ENCODE results near the gene MMP28.

MMP28 gene

DNA sequence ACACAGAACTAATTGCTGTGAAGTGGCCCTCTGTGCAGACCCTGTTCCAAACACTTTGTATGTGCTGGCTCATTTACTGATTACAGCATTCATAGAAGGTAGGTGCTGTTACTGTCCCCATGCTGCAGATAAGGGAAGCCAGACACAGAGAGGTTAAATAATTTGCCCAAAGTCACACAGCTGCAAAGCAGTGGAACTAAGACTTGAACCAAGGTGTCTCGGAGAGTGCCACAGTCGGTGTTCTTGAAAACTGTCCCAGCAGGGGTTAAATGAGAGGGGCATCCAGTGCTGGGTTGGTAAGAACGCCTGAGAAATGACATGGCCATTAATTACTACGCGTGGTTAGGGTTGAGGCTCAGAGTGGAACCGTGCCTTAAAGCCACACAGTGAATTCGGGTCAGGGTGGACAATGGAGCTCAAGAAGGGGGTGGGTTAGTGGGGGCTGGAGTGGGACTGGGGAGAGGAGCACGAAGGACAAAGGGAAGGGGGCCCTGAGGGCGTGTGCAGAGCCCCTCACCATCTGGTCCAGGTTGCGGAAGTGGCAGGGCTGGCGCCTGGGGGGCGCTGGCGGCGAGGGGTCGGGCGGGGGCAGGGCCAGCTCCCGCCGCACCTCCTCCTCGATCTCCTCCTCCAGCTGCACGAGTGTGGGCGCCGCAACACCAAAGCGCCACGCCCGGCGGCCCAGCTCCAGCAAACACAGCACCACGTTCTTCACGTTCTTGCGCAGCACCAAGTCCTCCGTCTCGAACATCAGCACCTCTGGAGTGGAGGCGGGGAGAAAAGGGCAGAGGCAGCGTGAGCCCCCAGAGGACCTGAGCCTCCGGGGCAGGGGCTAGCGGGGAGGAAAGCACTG, 45.7 kb downstream of the MMP28 start:
- peak; percentile 29 for DNase-seq
- H3K36me3 ChIP-seq = no peaks in the 10 kb centered on the region
- H3K27ac ChIP-seq = no peak overlapping the region
- no peaks in the 10 kb centered on the region for H3K27me3 ChIP-seq (ENCODE audit: insufficient read depth, low read depth, severe bottlenecking)
- H3K9me3 ChIP-seq (ENCODE audit: severe bottlenecking) = no peaks in the 10 kb centered on the region
- TF ChIP-seq, protein P1, sequence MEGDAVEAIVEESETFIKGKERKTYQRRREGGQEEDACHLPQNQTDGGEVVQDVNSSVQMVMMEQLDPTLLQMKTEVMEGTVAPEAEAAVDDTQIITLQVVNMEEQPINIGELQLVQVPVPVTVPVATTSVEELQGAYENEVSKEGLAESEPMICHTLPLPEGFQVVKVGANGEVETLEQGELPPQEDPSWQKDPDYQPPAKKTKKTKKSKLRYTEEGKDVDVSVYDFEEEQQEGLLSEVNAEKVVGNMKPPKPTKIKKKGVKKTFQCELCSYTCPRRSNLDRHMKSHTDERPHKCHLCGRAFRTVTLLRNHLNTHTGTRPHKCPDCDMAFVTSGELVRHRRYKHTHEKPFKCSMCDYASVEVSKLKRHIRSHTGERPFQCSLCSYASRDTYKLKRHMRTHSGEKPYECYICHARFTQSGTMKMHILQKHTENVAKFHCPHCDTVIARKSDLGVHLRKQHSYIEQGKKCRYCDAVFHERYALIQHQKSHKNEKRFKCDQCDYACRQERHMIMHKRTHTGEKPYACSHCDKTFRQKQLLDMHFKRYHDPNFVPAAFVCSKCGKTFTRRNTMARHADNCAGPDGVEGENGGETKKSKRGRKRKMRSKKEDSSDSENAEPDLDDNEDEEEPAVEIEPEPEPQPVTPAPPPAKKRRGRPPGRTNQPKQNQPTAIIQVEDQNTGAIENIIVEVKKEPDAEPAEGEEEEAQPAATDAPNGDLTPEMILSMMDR (IDR thresholded peaks at IDR 0.05; ENCODE audit: low read depth, low read length) = no peak
- peak overlapping the region; percentile 38 for H3K4me3 ChIP-seq (ENCODE audit: low read depth, low read length)

DNA sequence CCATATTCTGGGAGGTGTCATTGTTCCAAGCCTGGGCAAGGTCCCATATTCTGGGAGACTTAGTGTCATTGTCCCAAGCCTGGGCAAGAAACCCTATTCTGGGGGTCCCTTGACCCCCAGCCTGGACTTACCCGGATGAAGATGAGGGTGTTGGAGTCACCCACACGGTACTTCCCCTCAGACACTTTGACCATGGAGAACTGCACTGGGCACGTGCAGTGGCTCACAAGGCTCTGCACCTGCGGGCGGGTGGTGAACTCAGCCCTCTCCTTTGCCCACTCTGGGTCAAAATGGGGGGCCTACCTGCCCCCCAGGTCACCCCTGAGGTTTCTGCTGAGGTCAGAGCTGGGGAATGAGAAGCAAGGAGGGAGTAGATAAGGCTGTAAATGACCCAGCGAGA, 46.5 kb downstream of the MMP28 start:
- no peaks in the 10 kb centered on the region for H3K9me3 ChIP-seq (ENCODE audit: severe bottlenecking)
- TF ChIP-seq, protein P1 (IDR thresholded peaks at IDR 0.05; ENCODE audit: low read depth, low read length) = no peak
- H3K4me3 ChIP-seq (ENCODE audit: low read depth, low read length) = no peak overlapping the region
- no peak overlapping the region for H3K27ac ChIP-seq
- no peak for DNase-seq
- H3K27me3 ChIP-seq (ENCODE audit: insufficient read depth, low read depth, severe bottlenecking) = no peaks in the 10 kb centered on the region
- H3K36me3 ChIP-seq = no peaks in the 10 kb centered on the region

DNA sequence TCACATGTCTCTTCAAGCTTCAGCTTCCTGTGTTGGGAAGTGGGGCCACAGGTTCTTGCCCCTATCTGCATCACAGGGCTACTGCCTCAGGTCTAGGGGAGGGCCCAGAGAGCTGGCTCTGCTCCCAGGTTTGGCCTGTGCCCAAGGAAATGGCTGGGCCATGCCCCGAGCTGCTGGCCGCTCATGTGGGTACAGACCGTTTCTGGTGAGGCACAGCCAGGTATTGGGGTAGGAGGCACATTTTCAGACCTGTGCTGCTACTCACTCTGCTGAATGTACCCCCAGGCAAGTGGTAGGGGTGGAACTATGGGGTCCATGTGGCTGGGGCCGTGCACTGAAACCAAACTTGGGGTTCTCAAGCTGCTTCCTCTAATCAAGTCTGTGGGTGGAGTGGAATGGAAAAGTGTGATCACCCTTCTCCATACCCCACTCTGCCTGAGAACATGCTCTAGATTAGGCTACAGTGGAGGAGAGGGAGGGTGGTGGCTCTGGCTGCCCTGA, 47.0 kb downstream of the MMP28 start:
- H3K36me3 ChIP-seq = no peaks in the 10 kb centered on the region
- no peak overlapping the region for H3K27ac ChIP-seq
- DNase-seq = no peak
- no peak overlapping the region for H3K4me3 ChIP-seq (ENCODE audit: low read depth, low read length)
- no peaks in the 10 kb centered on the region for H3K9me3 ChIP-seq (ENCODE audit: severe bottlenecking)
- TF ChIP-seq, protein P1 (IDR thresholded peaks at IDR 0.05; ENCODE audit: low read depth, low read length) = no peak
- H3K27me3 ChIP-seq (ENCODE audit: insufficient read depth, low read depth, severe bottlenecking) = no peaks in the 10 kb centered on the region

DNA sequence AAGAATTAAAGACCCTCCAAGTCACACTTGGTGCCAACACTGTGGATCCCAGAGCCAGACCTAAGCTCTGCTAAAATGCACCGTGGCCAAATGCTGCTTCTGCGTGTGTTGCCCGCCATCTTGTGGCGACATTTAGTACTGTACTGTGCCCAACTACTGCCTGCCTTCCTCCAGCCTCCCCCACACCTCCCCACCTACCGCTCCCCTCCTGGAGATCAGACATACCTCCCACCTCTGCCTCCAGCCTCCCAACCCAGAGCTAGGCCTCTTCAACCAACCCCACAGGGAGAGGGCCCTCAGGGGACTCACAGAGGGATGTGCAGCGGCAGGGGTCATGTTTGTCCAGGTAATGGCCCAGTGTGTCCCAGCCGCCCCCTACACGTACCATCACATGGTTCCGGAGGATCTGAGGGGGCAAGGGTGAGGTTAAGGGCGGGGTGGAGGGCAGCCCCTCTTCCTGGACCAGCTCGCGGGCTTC, 47.9 kb downstream of the MMP28 start:
- no peaks in the 10 kb centered on the region for H3K9me3 ChIP-seq (ENCODE audit: severe bottlenecking)
- H3K27ac ChIP-seq = no peak overlapping the region
- H3K4me3 ChIP-seq (ENCODE audit: low read depth, low read length) = no peak overlapping the region
- H3K27me3 ChIP-seq (ENCODE audit: insufficient read depth, low read depth, severe bottlenecking) = no peaks in the 10 kb centered on the region
- peak; percentile 78 for DNase-seq
- H3K36me3 ChIP-seq = no peaks in the 10 kb centered on the region
- TF ChIP-seq, protein P1 (IDR thresholded peaks at IDR 0.05; ENCODE audit: low read depth, low read length) = peak; percentile 90

DNA sequence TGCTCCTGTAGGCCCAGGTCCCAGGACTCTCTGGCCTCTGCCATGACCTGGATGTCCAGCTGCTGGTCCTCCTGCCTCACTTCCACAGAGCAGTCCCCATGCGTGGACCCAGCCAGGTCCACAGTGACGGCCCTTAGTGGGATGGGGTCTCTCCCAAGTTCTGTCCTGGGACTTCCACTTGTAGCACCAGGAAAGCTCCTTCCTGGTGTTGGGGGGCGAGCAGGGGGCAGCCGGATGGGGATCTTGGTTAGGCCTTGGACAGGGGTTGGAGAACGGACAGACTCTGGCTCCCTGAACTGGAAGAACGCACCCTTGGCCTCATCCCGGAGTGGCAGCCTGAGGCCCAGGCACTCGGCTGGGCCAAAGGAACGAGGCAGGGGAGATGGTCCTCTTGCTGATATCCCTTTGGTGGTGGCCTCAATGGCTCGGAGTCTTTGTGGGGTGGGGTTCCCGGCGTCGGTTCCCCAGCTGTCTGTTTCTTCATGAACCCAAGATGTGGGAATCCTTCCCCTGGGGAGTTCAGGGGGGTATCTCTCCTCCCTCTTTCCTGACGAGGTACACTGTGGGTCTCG, 49.6 kb downstream of the MMP28 start:
- H3K27me3 ChIP-seq (ENCODE audit: insufficient read depth, low read depth, severe bottlenecking) = peaks cover 3% of the 10 kb centered on the region
- H3K4me3 ChIP-seq (ENCODE audit: low read depth, low read length) = no peak overlapping the region
- H3K27ac ChIP-seq = no peak overlapping the region
- DNase-seq = no peak
- no peaks in the 10 kb centered on the region for H3K36me3 ChIP-seq
- no peaks in the 10 kb centered on the region for H3K9me3 ChIP-seq (ENCODE audit: severe bottlenecking)
- TF ChIP-seq, protein P1 (IDR thresholded peaks at IDR 0.05; ENCODE audit: low read depth, low read length) = no peak
